Activated CD4-positive, CD25-positive, alpha-beta regulatory T cell treated with anti-CD3 and anti-CD28 coated beads, Interleukin-2, amount 50 U/mL, for 72 hours (primary cell): ENCODE results near the gene NFATC3.
A peak's percentile ranks its signal among the peaks of the same experiment; 100 is the strongest.

Source experiments
- DNase-seq: peaks from one replicate; pipeline ENCODE4 v3.0.0; 2021

Gene NFATC3

DNA sequence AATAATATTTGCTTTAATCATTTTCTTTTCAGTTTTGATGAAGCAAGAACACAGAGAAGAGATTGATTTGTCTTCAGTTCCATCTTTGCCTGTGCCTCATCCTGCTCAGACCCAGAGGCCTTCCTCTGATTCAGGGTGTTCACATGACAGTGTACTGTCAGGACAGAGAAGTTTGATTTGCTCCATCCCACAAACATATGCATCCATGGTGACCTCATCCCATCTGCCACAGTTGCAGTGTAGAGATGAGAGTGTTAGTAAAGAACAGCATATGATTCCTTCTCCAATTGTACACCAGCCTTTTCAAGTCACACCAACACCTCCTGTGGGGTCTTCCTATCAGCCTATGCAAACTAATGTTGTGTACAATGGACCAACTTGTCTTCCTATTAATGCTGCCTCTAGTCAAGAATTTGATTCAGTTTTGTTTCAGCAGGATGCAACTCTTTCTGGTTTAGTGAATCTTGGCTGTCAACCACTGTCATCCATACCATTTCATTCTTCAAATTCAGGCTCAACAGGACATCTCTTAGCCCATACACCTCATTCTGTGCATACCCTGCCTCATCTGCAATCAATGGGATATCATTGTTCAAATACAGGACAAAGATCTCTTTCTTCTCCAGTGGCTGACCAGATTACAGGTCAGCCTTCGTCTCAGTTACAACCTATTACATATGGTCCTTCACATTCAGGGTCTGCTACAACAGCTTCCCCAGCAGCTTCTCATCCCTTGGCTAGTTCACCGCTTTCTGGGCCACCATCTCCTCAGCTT lies 105.8 kb downstream of the NFATC3 start:
- DNase-seq = no peak

DNA sequence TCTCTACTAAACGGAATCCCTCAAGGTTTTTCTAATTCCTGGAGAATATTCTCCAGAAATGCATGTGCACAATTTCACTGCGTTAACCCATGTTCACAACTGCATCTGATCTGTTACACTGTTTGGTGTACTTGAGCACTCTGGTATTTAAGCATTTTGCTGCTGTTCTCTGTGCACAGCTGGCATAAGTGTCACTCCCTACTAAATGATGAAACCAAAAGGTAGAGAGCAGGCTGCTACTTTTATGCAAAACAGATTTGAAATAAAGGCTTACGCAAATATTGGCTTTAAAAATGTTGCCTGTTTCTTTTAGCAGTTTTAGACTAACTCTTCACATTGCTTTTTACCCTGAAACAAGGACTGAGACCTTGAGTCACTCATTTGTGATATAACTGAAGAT lies 109.1 kb downstream of the NFATC3 start:
- no peak for DNase-seq

DNA sequence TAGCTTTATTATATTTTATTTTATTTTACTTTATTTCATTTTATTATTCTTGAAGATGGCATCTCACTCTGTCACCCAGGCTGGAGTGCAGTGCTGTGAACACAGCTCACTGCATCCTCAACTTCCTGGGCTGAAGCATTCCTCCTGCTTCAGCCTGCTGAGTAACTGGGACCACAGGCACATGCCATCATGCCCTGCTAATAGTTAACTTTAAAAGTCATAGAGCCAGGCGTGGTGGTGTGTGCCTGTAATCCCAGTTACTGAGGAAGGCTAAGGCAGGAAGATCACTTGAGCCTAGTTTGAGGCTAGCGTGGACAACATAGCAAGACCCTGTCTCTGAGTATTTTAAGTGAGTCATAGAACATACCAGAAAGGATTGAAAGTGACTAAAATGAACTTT lies 112.1 kb downstream of the NFATC3 start:
- DNase-seq = no peak

DNA sequence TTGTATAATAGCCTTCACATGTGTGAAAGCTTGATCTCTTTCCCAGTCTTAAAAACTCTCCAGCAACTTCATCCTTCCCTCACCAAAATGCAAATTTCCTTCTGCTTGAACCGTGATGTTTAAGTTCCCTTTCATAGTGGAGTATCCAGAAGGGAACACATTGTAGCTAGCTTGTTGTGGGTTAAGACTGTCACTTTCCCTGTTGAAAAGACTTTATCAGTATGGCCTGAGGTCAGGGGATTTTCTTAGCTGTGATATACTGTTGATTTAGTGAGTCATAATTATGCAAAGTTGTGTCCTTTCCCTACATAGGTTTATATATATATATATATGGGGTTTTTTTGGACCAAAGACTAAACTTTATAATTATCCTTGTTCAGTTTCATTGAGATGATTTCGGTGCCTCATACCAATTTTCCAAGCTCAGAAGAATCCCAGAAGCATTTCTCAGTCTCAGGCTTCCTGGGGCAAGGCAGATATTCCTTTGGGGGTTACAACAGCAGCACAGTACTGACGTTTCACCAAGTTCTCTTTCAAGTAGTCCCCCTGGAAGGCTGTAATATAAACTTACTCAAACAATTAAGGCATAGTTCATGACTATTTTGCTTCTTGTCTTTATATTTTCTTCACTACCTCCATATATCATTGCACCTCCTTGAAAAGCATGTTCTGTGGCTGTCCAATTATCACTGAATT lies 115.1 kb downstream of the NFATC3 start:
- no peak for DNase-seq

DNA sequence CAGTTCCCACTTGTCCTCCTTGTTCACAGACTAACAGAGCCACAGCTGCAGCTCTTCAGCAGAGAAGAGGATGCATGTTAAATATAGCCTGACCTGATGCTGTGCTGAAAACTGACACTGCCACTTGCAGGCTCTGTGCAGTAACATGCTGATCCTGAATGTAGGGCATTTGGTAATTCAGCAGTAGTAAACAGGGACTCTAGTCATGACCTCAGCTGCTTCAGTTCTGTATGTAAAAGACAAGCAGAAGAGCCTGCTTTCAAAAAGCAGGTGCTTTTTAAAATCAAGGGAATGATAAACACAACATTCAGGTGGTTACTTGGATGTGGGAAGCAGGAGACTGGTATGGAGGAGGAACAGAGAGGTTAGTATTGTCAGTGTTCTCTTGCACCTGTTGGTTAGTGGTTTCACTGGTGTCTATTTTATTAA lies 116.9 kb downstream of the NFATC3 start:
- DNase-seq = no peak

DNA sequence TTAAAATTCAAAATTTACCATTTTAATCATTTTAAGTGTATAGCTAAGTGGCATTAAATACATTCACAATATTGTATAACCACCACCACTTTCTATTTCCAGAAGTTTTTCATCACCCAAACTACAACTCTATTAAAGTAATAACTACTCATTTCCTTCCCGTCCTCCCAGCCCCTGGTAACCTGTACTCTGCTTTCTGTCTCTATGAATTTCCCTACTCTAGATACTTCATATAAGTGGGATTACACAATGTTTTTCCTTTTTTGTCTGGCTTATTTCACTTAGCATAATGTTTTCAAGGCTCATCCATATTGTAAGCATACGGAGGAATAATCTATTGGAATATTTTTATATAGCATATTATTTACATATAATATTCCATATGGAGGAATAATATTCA lies 121.1 kb downstream of the NFATC3 start:
- no peak for DNase-seq

DNA sequence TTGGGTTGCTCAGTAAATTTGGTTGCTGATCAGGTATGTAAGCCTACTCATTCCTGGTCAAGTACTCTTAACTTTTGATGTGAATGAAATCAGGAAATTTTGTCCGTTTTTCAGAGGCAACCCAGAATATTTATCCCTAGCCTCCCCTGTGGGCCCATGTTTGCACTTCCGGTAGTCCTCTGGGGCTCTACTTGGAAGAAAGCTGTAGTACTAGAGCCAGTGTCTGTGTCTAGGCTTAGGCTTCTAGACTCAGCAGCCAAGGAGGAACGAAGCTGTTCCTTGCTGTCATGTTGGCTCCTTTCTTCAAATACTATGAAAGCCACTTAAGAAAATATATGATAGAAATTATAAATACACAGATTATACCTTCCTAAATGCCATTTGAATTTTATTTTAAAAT lies 129.6 kb downstream of the NFATC3 start:
- DNase-seq = no peak

DNA sequence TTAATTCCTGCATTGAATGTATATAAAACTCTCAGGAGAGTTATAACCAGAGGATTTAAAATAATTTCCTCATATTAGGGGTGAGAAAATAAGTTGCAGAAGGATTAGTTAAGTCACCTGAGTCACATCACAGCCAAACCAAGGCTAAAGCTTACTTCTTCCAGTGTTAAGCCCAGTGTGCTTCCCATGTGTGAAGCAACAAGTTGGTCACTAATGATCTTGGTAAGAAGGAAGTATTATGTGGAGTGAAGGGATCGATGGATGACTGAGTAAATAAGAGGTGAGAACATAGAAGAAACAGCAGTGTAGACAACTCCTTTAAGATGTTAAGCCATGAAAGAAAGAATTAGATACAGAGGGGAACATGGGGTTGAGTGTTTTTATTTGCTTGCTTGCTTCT lies 130.1 kb downstream of the NFATC3 start:
- DNase-seq = no peak

DNA sequence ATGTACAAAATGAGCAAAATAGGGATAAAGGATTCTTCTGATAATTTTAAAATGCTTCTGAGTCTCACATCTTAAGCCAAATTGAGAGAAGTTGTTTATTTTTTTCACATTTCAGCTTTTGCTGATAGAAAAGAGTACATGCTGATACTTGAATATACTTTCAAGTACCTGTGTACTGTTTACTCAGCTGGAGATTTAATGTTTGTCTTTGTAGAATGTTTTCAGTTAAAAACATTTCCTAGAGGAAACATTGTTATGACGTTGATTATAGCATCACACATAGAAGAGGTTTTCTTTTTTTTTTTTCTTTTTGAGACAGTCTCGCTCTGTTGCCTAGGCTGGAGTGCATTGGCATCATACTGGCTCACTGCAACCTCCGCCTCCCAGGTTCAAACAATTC lies 131.1 kb downstream of the NFATC3 start:
- DNase-seq = no peak

DNA sequence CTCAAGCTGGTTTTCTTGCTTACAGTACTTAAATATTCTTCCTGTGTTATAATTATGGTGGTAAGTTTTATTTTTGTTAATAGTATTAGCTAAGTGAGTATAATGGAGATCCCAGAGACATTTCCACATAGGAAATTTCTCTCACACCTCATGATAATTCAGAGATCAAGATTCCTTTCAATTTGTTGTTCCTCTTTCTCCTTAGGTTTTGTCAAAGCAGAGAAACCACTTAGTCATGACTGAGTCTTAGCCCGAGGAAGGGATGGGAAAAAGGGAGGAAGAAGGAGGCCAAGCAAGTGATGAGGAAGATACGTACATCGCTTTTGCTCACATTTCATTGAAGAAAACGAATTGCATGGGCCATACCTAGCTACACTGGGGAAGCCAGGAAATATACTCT lies 132.3 kb downstream of the NFATC3 start:
- DNase-seq = no peak

DNA sequence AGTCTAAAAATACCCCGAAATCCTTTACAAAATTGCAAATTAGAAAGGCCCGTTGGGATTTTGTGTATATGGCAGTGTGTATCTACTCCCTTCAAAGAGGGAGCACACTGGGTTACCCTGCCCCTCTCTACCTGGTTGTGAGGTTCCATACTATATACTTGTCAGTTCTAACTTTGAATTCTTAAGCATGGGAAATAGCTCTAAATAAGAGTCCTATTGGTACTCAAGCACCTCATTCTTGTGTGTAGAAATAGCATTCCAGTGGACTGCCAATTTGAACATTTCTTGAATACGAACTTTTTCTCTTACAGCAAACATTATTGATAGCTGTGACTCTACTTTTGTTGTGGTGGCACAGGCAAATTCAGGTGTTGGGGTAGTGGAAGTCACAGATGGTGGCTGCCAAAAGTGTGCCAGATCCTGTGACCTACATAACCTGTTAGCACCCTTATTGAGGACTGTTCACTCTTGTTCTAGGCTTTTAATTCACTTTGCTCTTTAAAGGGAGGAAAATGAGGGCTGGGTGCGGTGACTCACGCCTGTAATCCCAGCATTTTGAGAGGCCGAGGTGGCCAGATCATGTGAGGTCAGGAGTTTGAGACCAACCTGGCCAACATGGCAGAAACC lies 134.7 kb downstream of the NFATC3 start:
- DNase-seq = no peak

DNA sequence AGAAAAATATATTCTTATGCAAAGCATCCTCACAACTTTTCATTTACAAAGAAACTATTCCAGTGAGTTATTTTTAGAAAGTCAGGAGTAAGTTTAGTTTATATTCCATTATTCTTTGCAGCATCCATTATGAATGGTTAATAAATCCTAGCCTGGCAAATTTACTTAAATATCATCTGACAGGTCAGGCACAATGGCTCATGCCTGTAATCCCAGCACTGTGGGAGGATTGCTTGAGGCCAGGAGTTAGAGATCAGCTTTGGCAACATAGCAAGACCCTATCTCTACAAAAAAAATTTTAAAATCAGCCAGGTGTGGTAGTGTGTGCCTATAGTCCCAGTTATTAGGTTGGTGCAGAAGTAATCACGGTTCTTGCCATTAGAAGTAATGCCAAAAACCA lies 137.9 kb downstream of the NFATC3 start:
- no peak for DNase-seq

DNA sequence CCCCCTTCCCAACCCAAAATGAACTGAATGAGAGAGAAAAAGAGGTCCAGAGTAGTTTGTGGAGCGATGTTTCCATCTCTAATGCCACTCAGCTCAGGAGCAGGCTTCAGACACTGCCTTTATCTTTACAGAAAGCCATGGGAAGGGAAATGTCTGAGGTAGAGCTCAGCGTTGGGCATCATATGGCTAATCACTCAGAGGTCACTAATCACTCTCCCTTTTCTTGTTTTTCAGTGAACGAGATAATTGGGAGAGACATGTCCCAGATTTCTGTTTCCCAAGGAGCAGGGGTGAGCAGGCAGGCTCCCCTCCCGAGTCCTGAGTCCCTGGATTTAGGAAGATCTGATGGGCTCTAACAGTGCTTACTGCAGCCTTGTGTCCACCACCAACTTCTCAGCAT lies 140.9 kb downstream of the NFATC3 start:
- DNase-seq = no peak

DNA sequence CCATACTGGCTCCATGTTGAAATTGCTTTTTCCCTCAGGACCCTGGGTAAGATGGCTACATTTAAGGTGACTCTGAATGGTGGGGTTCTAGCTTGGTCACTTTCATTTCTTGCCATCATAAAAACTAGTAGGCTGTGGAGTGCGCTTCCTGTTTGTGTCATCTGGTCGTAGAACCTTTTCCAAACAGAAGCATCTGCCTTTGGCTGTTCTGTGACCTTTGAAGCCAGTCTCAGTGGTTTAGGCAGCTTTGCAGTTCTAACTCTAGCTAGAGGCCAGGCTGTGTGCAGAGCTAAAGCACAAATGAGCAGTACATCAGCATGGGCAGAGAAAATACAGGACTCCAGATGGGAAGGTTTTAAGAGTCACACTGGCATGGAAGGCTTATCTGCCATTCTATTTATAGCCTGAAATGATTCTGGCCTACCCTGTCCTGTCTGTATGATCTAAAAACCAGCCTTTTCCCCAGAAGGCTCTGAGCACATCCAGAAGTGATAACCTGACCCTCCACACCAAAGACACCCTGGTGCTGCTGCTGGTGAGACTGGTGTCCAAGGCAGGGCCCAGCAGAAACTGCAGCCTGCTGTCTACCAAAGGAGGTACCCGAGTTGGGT lies 142.1 kb downstream of the NFATC3 start:
- no peak for DNase-seq

DNA sequence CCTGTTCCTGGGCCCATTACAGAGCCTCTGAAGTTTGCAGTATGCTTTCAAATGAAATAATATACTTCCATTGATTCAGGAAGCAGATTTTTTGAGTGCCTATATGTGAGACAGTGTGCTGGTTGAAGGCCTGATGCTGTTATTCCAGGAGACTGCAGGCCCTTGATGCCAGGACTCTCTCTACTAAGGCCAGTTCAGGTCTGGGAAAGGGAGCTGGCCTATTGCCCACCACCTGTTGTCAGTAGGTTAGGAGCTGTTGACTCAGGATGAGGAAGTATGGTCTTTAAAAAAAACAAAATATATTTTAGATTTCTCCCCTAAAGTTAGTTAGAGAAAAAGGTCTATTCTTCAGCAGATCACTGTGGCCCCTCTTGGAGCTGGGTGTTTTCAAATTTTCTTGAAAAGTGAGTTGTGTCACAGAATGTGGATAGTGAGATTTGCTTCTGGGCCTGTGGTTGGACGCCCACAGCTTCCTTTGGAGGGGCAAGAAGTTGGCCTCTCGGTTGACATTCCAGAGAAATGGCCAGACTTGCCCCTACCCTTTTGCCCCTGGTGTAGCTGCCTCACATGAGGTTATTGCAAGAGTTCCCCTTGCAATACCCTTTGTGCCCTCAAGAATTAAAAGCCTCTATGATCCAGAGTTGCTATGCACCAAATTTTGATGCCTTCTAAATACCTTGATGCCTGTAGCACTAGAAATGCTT lies 142.8 kb downstream of the NFATC3 start:
- DNase-seq = no peak

DNA sequence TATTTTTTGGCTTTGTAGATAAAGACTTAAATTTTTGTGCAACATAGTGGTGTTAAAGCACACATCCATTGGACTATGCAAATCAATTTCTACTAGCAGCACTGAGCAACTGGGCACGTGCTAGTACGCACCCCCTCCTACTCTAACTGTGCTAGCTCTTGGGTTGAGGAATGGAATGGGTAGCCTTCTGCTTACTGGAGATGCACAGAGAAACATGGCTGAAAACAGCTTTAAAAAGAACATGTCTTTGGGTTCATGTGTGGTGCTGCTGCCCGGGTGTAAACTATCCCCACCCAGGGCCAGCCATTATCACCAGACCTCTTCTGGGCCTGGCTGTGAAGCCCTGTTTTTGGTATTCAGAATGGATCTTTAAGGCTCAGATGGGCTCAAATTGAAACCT lies 143.5 kb downstream of the NFATC3 start:
- DNase-seq = no peak

DNA sequence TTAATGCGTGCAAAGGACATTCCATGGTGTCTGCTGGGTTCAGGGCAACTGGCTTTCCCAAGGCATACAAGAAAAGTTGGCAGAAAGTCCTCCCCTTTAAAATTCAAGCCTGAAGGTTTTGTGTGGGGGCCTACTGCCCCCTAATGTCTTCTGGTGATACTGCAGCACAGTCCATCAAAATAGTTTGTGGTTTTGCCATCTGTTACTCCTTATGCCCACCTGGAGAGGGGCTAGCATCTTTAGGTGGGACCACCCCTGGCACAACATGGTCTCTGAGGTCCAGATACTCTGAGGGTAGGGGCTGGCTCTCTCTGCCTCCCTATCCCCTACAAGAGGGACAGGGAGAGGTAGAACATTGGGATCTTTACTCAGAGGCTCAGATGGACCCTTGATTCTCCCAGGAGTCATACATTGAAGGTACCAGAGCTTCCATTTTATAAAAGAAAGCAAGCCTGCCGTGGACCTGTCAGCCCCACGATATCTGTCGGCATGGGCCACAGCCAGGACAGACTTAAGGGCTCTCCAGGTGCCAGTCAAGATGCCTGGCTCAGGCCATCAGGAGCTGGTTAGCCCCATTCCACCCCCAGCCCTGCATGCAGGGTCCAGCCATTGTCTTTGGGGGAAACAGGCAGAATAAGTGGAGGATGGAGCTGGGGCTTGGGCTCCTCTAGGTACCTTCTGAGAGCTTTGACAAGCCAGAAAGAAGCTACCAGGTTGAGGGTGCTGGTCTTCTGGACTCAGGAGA lies 144.4 kb downstream of the NFATC3 start:
- peak; percentile 34 for DNase-seq

DNA sequence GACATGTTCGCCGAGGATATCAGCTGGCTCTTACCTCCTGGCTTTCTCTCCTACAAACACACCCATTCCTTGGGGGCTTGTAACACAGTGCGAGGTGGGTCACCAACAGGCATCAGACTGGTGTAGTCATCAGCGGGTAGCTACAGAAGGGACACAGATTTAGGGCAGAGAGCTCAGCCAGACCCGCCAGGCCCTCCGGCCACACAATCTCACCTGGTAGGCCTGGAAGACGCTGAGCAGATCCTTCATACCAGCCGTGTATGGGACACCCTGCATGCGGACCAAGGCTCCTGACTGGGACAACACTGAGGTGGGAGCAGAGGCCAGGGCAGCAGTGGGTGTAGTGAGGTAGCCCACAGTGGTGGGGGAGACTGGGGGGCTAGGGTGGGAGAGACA lies 145.0 kb downstream of the NFATC3 start:
- peak; percentile 28 for DNase-seq

DNA sequence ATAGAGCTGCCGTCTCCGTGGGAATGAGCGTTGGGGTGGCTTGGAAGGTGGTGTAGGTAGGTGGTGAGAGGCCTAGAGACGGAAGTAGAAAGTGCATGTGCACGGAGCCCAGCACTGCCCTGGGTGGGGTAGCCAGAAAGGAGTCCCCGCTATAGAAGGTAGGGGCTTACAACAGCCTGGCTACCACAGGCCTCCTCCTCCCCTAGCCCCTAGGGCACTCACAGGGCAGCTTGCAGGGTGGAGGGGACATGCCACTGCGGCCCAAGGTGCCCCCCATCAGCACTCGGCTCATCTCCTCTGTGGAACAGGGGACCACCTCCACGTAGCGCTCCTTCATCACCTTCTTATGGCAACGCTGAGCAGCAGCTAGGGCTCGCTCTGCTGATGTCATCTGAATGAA lies 145.8 kb downstream of the NFATC3 start:
- peak; percentile 23 for DNase-seq

DNA sequence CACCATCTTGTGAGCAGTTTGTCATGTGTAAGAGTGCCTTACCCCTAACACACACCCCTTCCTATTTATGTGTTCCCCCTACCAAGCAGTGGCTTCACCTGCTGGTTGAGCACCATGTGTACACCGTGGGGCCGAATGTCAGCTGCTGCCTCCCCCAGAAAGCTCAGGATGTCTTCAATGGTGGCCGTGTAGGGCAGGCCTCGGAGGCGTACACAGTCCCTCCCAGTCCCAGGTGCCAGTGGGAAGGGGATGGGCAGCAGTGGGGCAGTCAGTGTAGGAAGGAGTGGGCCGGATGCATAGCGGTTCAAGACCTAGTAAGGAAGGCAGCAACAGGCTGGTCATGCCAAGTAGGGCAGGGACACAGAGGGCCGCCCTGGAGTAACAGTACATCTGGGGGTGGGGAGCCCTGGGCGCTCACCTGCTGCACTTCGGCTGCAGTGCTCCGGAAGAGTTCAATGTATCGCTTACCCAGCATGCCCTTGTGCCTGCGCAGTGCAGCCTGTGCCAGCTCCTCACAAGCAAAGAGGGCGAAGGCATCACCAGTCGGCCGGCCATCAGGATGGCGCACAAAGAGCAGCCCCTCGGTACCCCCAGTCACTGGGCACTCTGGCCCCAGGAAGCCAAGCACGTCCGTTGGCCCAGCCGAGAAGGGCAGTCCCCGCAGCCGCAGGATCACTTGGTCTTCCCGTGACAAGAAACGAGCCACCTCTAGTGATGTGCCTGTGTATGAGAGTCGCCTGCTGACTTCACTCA lies 146.4 kb downstream of the NFATC3 start:
- DNase-seq = peak; percentile 27

DNA sequence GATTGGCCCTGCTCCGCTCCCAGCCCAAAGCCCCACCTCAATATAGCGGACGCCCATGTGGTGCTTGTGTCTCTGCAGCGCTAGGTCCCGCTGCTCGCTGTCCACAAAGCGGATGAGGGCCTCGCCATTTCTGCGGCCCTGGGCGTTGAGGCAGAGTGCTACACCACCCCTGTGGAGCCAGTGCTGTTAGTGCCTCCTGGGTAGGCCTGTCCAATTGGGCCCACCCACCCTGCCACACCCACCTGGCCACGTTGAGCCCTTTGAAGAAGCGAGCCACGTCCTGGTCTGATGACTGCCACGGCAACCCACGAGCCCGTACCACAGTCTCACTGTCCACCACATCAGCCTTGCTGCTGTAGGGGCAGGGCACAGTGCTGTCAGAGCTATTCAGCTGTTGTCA lies 147.2 kb downstream of the NFATC3 start:
- no peak for DNase-seq
